ENCODE data around the gene TST.

Gene TST

GRCh38 chr22:37043828-37044538, 24.7 kb upstream of the TST start:
- Histone ChIP-seq H3K9ac (ENCODE audit: low read length) (no peak overlapping the region), H3K4me1 (ENCODE audit: control insufficient read depth, insufficient read depth, low read length) (peaks cover 17% of the 10 kb centered on the region), H3K4me3 (ENCODE audit: low read depth, low read length) (no peak overlapping the region), H3K27me3 (ENCODE audit: control insufficient read depth, insufficient read depth, low read length) (no peaks in the 10 kb centered on the region; the same call in 1 of the 2 replicates), H3K9me3 (ENCODE audit: control insufficient read depth, insufficient read depth, low read depth, low read length) (no peaks in the 10 kb centered on the region), H3K27ac (ENCODE audit: low read depth, low read length) (no peak overlapping the region), H3K36me3 (ENCODE audit: control insufficient read depth, insufficient read depth, low read length) (no peaks in the 10 kb centered on the region)

- Histone ChIP-seq H3K4me1 (ENCODE audit: control insufficient read depth, insufficient read depth, low read length) (peaks cover 17% of the 10 kb centered on the region), H3K27me3 (ENCODE audit: control insufficient read depth, insufficient read depth, low read length) (no peaks in the 10 kb centered on the region; the same call in 1 of the 2 replicates), H3K27ac (ENCODE audit: low read depth, low read length) (no peak overlapping the region)
These were observed 24.1 kb upstream of the TST start for GRCh38 chr22:37043209-37043827.

GRCh38 chr22:37039466-37039865, 20.2 kb upstream of the TST start:
- Histone ChIP-seq H3K9ac (ENCODE audit: low read length) (no peak overlapping the region), H3K9me3 (ENCODE audit: control insufficient read depth, insufficient read depth, low read depth, low read length) (no peaks in the 10 kb centered on the region), H3K36me3 (ENCODE audit: control insufficient read depth, insufficient read depth, low read length) (no peaks in the 10 kb centered on the region), H3K4me3 (ENCODE audit: low read depth, low read length) (no peak overlapping the region), H3K4me1 (ENCODE audit: control insufficient read depth, insufficient read depth, low read length) (peaks cover 17% of the 10 kb centered on the region), H3K27me3 (ENCODE audit: control insufficient read depth, insufficient read depth, low read length) (no peaks in the 10 kb centered on the region), H3K27ac (ENCODE audit: low read depth, low read length) (no peak overlapping the region)

More at GRCh38 chr22:37043209-37043827, 24.1 kb upstream of the TST start:
- Histone ChIP-seq H3K4me3 (ENCODE audit: low read depth, low read length) (no peak overlapping the region), H3K9ac (ENCODE audit: low read length) (no peak overlapping the region), H3K36me3 (ENCODE audit: control insufficient read depth, insufficient read depth, low read length) (no peaks in the 10 kb centered on the region), H3K9me3 (ENCODE audit: control insufficient read depth, insufficient read depth, low read depth, low read length) (no peaks in the 10 kb centered on the region)

- Histone ChIP-seq H3K4me1 (ENCODE audit: control insufficient read depth, insufficient read depth, low read length) (peaks cover 20% of the 10 kb centered on the region), H3K36me3 (ENCODE audit: control insufficient read depth, insufficient read depth, low read length) (no peaks in the 10 kb centered on the region), H3K9me3 (ENCODE audit: control insufficient read depth, insufficient read depth, low read depth, low read length) (no peaks in the 10 kb centered on the region), H3K27me3 (ENCODE audit: control insufficient read depth, insufficient read depth, low read length) (no peaks in the 10 kb centered on the region), H3K9ac (ENCODE audit: low read length) (no peak overlapping the region), H3K4me3 (ENCODE audit: low read depth, low read length) (no peak overlapping the region), H3K27ac (ENCODE audit: low read depth, low read length) (no peak overlapping the region)
These were observed 18.4 kb upstream of the TST start for GRCh38 chr22:37037669-37038068.

GRCh38 chr22:37036655-37037377, 17.6 kb upstream of the TST start:
- Histone ChIP-seq H3K36me3 (ENCODE audit: control insufficient read depth, insufficient read depth, low read length) (no peaks in the 10 kb centered on the region), H3K9ac (ENCODE audit: low read length) (no peak overlapping the region)

GRCh38 chr22:37033605-37034430, 14.6 kb upstream of the TST start:
- no peak overlapping the region for H3K9ac ChIP-seq (ENCODE audit: low read length)
- no peaks in the 10 kb centered on the region for H3K27me3 ChIP-seq (ENCODE audit: control insufficient read depth, insufficient read depth, low read length)
- H3K36me3 ChIP-seq (ENCODE audit: control insufficient read depth, insufficient read depth, low read length): peaks cover 12% of the 10 kb centered on the region
- H3K9me3 ChIP-seq (ENCODE audit: control insufficient read depth, insufficient read depth, low read depth, low read length): no peaks in the 10 kb centered on the region
- no peak overlapping the region for H3K27ac ChIP-seq (ENCODE audit: low read depth, low read length)
- peaks cover 29% of the 10 kb centered on the region for H3K4me1 ChIP-seq (ENCODE audit: control insufficient read depth, insufficient read depth, low read length)
- no peak overlapping the region for H3K4me3 ChIP-seq (ENCODE audit: low read depth, low read length)

More at GRCh38 chr22:37036655-37037377, 17.6 kb upstream of the TST start:
- Histone ChIP-seq H3K27ac (ENCODE audit: low read depth, low read length) (no peak overlapping the region), H3K27me3 (ENCODE audit: control insufficient read depth, insufficient read depth, low read length) (no peaks in the 10 kb centered on the region), H3K4me3 (ENCODE audit: low read depth, low read length) (no peak overlapping the region), H3K4me1 (ENCODE audit: control insufficient read depth, insufficient read depth, low read length) (peaks cover 27% of the 10 kb centered on the region), H3K9me3 (ENCODE audit: control insufficient read depth, insufficient read depth, low read depth, low read length) (no peaks in the 10 kb centered on the region)

- Histone ChIP-seq H3K4me3 (ENCODE audit: low read depth, low read length) (no peak overlapping the region), H3K9ac (ENCODE audit: low read length) (no peak overlapping the region), H3K9me3 (ENCODE audit: control insufficient read depth, insufficient read depth, low read depth, low read length) (no peaks in the 10 kb centered on the region), H3K27me3 (ENCODE audit: control insufficient read depth, insufficient read depth, low read length) (no peaks in the 10 kb centered on the region), H3K27ac (ENCODE audit: low read depth, low read length) (no peak overlapping the region; the same call in 1 of the 2 replicates), H3K36me3 (ENCODE audit: control insufficient read depth, insufficient read depth, low read length) (peaks cover 18% of the 10 kb centered on the region), H3K4me1 (ENCODE audit: control insufficient read depth, insufficient read depth, low read length) (peaks cover 29% of the 10 kb centered on the region)
These were observed 13.6 kb upstream of the TST start for GRCh38 chr22:37032535-37033460.

- Histone ChIP-seq H3K9me3 (ENCODE audit: control insufficient read depth, insufficient read depth, low read depth, low read length) (no peaks in the 10 kb centered on the region), H3K36me3 (ENCODE audit: control insufficient read depth, insufficient read depth, low read length) (peaks cover 25% of the 10 kb centered on the region), H3K27ac (ENCODE audit: low read depth, low read length) (no peak overlapping the region), H3K4me1 (ENCODE audit: control insufficient read depth, insufficient read depth, low read length) (peaks cover 29% of the 10 kb centered on the region), H3K4me3 (ENCODE audit: low read depth, low read length) (no peak overlapping the region), H3K9ac (ENCODE audit: low read length) (no peak overlapping the region), H3K27me3 (ENCODE audit: control insufficient read depth, insufficient read depth, low read length) (no peaks in the 10 kb centered on the region)
These were observed 12.9 kb upstream of the TST start for GRCh38 chr22:37032134-37032534.

- Histone ChIP-seq H3K27me3 (ENCODE audit: control insufficient read depth, insufficient read depth, low read length) (no peaks in the 10 kb centered on the region), H3K4me1 (ENCODE audit: control insufficient read depth, insufficient read depth, low read length) (peaks cover 29% of the 10 kb centered on the region), H3K9ac (ENCODE audit: low read length) (no peak overlapping the region), H3K4me3 (ENCODE audit: low read depth, low read length) (no peak overlapping the region), H3K27ac (ENCODE audit: low read depth, low read length) (no peak overlapping the region), H3K36me3 (ENCODE audit: control insufficient read depth, insufficient read depth, low read length) (peaks cover 38% of the 10 kb centered on the region), H3K9me3 (ENCODE audit: control insufficient read depth, insufficient read depth, low read depth, low read length) (no peaks in the 10 kb centered on the region)
These were observed 11.5 kb upstream of the TST start for GRCh38 chr22:37030560-37031281.

All from HUES6 (cell line).